Loucy (cell line): ENCODE data around the gene RNF13.

Experiments used
- EZH2phosphoT487 ChIP-seq: fragments of 200-600 bp; IDR thresholded peaks from 2 replicates; pipeline ENCODE4 v1.6.1; 2018; ENCODE audit warnings: antibody characterized with exemption, mild to moderate bottlenecking, moderate library complexity, borderline replicate concordance
- TF ChIP-seq, protein P1 (sequence below): fragments of 200-600 bp; sonication (generic); conservative IDR thresholded peaks from 2 replicates; pipeline ENCODE4 v1.5.1; 2014; ENCODE audit warnings: mild to moderate bottlenecking, antibody characterized with exemption, low read length

GRCh38 chr3:149809699-149810098 lies 3.3 kb upstream of the RNF13 start:
- TF ChIP-seq, protein P1, sequence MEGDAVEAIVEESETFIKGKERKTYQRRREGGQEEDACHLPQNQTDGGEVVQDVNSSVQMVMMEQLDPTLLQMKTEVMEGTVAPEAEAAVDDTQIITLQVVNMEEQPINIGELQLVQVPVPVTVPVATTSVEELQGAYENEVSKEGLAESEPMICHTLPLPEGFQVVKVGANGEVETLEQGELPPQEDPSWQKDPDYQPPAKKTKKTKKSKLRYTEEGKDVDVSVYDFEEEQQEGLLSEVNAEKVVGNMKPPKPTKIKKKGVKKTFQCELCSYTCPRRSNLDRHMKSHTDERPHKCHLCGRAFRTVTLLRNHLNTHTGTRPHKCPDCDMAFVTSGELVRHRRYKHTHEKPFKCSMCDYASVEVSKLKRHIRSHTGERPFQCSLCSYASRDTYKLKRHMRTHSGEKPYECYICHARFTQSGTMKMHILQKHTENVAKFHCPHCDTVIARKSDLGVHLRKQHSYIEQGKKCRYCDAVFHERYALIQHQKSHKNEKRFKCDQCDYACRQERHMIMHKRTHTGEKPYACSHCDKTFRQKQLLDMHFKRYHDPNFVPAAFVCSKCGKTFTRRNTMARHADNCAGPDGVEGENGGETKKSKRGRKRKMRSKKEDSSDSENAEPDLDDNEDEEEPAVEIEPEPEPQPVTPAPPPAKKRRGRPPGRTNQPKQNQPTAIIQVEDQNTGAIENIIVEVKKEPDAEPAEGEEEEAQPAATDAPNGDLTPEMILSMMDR = no peak
- no peak for TF ChIP-seq EZH2phosphoT487
